GM10266 (cell line): Measurements from ENCODE around the gene NFIA.

Experiments used
- DNase-seq: peaks from one replicate; pipeline ENCODE4 v3.0.0; 2012; ENCODE audit errors: extremely low spot score
- TF ChIP-seq, protein P1 (sequence below): IDR thresholded peaks from 2 replicates; pipeline ENCODE4 v1.5.1; 2012; ENCODE audit warnings: mild to moderate bottlenecking, low read depth; ENCODE audit not compliant: control insufficient read depth, insufficient read depth; ENCODE audit errors: missing control alignments

Gene NFIA

DNA sequence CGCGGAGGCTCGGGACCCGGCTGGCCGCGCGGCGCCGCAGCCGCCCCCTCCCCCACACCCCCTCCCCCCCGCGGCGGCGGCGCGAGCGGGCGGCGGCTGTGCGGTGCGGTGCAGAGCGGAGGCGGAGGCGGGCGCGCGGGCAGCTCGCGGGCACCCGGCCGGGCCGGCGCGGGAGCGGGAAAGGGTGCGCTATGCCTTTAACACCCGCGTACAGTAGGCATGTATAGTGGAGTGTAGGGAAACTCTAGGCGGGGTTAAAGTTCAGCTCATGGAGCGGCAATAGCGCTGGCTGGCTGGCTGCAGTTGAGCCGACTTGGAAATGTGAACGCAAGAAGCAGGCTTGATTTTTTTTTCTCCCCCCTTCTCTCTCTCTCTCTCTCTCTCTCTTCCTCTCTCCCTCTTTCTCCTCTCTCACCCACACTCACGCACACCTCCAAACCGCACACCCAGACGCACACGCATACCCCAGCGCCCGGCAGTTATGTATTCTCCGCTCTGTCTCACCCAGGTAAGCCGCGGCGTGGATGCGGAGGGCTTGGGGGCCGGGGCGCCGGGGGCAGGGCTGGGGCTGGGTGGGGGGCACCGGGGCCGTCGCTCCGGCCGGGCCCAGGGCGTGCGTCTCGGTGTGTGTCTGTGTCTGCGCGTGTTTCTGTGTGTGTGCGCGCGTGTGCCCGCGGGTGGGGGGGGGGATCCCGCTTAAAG, at the start of gene NFIA:
TSS of gene NFIA (plus strand) at position 251 of the 702 bp plus-strand sequence.
- DNase-seq, result peak; percentile 42
- TF ChIP-seq, protein P1, sequence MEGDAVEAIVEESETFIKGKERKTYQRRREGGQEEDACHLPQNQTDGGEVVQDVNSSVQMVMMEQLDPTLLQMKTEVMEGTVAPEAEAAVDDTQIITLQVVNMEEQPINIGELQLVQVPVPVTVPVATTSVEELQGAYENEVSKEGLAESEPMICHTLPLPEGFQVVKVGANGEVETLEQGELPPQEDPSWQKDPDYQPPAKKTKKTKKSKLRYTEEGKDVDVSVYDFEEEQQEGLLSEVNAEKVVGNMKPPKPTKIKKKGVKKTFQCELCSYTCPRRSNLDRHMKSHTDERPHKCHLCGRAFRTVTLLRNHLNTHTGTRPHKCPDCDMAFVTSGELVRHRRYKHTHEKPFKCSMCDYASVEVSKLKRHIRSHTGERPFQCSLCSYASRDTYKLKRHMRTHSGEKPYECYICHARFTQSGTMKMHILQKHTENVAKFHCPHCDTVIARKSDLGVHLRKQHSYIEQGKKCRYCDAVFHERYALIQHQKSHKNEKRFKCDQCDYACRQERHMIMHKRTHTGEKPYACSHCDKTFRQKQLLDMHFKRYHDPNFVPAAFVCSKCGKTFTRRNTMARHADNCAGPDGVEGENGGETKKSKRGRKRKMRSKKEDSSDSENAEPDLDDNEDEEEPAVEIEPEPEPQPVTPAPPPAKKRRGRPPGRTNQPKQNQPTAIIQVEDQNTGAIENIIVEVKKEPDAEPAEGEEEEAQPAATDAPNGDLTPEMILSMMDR, result no peak

DNA sequence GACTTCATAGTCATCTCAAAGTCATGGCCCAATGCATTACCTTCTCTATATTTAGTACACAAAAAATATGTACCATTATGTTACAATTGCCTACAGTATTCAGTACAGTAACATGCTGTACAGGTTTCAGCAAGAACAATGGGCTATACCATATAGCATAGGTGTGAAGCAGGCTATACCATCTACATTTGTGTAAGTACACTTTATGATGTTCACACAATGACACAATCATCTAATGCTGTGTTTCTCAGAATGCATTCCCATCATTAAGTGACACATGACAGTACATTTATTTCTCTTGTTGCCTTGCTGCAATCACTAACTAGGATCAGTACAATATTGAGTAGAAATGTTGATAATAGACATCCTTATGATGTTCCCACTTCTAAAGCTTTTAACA, 46.5 kb upstream of the NFIA start:
- TF ChIP-seq, protein P1, result no peak
- no peak for DNase-seq

DNA sequence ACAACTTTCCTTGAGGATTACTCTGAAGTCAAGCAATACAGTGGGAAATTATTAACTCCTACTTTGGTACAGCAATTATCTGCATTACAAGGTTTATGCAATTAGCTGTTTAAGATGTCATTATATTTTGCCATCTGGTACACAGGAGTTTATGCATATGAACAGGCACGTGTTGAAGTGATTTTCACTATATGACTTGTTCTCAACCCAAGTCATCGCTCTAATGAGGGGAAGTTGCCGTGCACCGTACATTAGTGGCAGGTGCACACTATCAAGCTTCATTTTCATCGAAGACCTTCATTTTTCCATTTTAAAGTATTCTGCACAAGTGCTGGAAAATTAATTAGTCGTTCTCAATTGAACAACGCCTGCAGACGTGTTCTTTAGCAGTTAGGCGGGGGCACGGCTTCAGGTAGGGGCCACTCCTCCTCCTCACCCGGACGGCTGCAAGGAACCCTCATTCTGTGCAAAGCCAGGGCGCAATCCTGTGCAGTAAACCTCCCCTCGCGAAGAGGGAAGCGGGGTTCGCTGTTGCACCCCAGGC, 39.8 kb upstream of the NFIA start:
- TF ChIP-seq, protein P1, result no peak
- DNase-seq, result no peak

DNA sequence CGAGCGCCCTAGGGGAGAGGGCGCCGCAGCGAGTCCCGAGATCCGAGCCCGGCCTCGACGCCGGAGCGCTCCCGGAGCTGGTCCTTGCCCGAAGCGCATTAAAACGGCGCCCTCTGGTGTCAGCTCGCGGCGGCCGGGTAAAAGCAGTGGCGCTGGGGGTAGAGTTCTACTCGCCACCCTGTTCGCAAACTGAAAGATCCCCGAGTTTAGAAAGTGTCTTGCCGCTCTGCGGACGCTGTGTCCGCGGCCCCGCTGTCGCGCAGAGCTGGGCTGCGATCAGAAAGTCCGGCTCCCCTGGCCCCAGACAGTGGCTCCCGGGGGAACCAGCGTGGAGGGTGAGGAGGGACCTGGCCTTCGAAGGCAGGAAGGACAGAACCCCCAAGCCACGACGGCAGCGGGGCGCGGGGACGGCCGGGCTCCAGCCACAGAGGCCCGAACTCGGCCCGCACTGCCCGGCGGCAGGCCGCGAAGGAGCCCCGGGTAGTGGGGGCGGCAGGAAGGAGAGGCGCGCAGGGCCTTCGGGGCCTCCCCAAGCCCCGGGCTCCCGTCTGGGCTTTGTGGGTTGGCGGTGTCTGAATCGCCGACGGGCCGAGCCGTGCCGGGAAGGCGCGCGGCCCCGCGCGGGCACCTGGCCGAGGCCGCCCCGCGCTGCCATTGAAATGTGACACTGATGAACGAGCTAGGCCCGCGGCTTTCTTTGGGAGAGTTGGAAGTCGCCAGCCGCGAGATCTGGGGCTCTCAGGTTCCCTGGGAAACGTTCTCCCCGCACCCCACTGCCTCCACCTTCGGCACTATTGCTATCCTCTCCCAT, 39.1 kb upstream of the NFIA start:
- TF ChIP-seq, protein P1, result peak; percentile 60
- peak; percentile 66 for DNase-seq

DNA sequence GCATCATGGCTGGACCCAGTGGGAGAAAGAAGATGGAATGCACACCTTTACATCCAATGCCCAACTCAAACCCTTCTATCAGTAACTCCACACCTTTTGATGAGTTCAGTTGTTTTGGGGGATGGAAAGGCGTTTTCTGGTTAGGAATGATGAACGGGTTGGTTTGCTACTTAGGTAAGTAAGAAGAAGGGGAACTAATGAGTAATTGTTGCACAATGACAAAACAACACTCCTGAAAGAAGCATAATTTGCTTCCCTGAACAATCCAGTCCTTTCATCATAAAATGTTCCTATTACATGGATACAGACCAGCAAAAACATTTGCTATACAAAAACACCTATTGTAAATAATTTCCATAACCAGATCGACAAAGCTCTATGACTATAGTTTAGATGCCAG, 35.9 kb upstream of the NFIA start:
- DNase-seq, result no peak
- TF ChIP-seq, protein P1, result no peak

DNA sequence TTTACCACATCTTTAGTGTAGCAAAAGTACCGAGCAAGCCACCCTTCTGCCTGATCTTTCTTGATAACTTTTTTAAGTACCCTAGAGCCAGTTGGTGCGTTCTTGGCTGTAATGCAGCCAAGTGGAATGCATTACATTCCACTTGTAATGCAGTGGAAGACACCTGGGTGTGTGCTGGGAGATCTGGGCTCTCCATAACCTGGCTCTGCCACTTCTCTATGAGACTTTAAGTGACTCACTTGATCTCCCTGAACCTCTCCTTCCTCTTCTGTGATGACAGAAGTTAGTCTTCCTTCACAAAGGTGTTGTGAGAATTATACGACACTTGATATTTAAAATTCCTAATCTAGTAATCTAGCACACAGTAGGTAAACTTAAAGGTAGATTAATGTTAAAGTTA, 35.3 kb upstream of the NFIA start:
- no peak for DNase-seq
- TF ChIP-seq, protein P1, result no peak
